Endodermal cell (in vitro differentiated cells): ENCODE results near the gene CTDSP2. TPM values are rescaled to one million over a fixed set of nuclear protein-coding genes. Genes with fewer than 3 reads are reported as not detected.

Experiments used
- DNase-seq: peaks from one replicate; pipeline ENCODE4 v3.0.0-alpha.2; 2017
- H3K27ac ChIP-seq: 2 replicates; pipeline ENCODE4 v1.5.1; 2013; ENCODE audit warnings: mild to moderate bottlenecking, low read depth, low read length, moderate library complexity
- H3K27me3 ChIP-seq: 2 replicates; pipeline ENCODE4 v1.6.1; 2013; ENCODE audit warnings: mild to moderate bottlenecking, low read length, moderate library complexity; ENCODE audit not compliant: insufficient read depth, control insufficient read depth, poor library complexity, severe bottlenecking
- H3K36me3 ChIP-seq: 2 replicates; pipeline ENCODE4 v1.7.0; 2013; ENCODE audit warnings: mild to moderate bottlenecking, low read length, moderate library complexity; ENCODE audit not compliant: control insufficient read depth, insufficient read depth
- H3K4me1 ChIP-seq: one replicate; pipeline ENCODE4 v1.7.0; 2013; ENCODE audit warnings: low read length; ENCODE audit not compliant: control insufficient read depth, insufficient read depth
- H3K4me3 ChIP-seq: 2 replicates; pipeline ENCODE4 v1.5.1; 2013; ENCODE audit warnings: mild to moderate bottlenecking, low read length, moderate library complexity
- H3K9ac ChIP-seq: 2 replicates; pipeline ENCODE4 v1.6.1; 2013; ENCODE audit warnings: mild to moderate bottlenecking, low read length, moderate library complexity; ENCODE audit not compliant: poor library complexity, severe bottlenecking; ENCODE audit errors: extremely low read depth
- H3K9me3 ChIP-seq: 2 replicates; pipeline ENCODE4 v1.6.1; 2013; ENCODE audit warnings: mild to moderate bottlenecking, low read length, moderate library complexity; ENCODE audit not compliant: control insufficient read depth
- H3K27ac Mint-ChIP-seq: 2 replicates; pipeline ENCODE4 v1.8.0; 2020; ENCODE audit warnings: mixed read lengths
- H3K27me3 Mint-ChIP-seq: 2 replicates; pipeline ENCODE4 v1.8.0; 2021; ENCODE audit warnings: mild to moderate bottlenecking, mixed read lengths; ENCODE audit not compliant: insufficient read depth
- H3K36me3 Mint-ChIP-seq: 2 replicates; pipeline ENCODE4 v1.8.0; 2020; ENCODE audit warnings: low read depth, mixed read lengths
- H3K4me1 Mint-ChIP-seq: 2 replicates; pipeline ENCODE4 v1.8.0; 2020; ENCODE audit warnings: mixed read lengths
- H3K4me3 Mint-ChIP-seq: 2 replicates; pipeline ENCODE4 v1.8.0; 2020; ENCODE audit warnings: mild to moderate bottlenecking, moderate library complexity, mixed read lengths
- H3K9me3 Mint-ChIP-seq: 2 replicates; pipeline ENCODE4 v1.8.0; 2020; ENCODE audit warnings: mild to moderate bottlenecking, mixed read lengths
- WGBS, 2 experiments: methylation state at CpG; one replicate each; pipeline versions ENCODE4 v1.1.5 to v1.1.7; 2013; ENCODE audit warnings: missing lambda C conversion rate in 2 of 2, mixed read lengths in 1 of 2; ENCODE audit not compliant: insufficient coverage in 1 of 2, insufficient read length in 1 of 2; 5-methylcytosine and 5-hydroxymethylcytosine counted together
- total RNA-seq, 2 donors: library from RNA; stranded (reverse); fragmentation: NEBNext Ultra II Directional in 1 of 2; extraction: Animal tissue kit (Norgen Biotek cat#: 25700) in 1 of 2; gene quantifications; 2 replicates in 1 of 2; 3 replicates in 1 of 2; pipeline ENCODE4 v1.2.1, GENCODE V29; 2021
- TF ChIP-seq, protein P1 (sequence below): fragments of 200-600 bp; sonication (generic); conservative IDR thresholded peaks from 2 replicates; pipeline ENCODE4 v1.5.0; 2021; ENCODE audit warnings: antibody characterized with exemption, mild to moderate bottlenecking

Gene CTDSP2
- total RNA-seq, 2 donors from 2014 or later: 137 to 148 TPM

DNA sequence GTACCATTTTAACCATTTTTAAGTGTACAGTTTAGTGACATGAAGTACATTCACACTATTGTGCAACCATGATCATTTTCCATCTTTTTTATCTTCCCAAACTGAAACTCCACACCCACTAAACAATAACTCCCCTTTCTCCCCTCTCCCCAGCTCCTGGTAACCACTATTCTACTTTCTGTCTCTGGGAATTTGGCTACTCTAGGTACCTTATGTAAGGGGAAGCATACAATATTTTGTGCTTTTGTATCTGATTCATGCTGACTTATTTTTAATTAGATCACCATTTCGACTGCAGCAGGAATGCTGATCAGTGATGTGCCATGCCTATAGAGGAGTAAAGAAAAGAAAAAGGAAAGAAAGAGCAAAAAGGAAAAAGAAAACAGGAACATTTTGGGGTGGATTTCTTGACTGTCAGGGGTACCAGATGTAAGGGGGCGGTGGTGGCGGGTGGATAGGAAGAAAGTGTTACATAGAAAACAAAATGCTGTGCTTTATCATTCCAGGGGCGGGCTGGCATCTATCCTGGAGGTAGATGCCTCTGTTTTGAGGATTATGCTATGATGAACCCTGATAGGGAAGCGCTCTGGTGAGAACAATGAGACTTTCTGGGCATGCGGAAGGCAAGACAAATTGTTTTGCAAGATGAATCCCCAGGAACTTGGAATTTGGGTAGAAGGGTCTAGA, 45.2 kb upstream of the CTDSP2 start:
- peaks cover 11% of the 10 kb centered on the region for H3K4me1 ChIP-seq

DNA sequence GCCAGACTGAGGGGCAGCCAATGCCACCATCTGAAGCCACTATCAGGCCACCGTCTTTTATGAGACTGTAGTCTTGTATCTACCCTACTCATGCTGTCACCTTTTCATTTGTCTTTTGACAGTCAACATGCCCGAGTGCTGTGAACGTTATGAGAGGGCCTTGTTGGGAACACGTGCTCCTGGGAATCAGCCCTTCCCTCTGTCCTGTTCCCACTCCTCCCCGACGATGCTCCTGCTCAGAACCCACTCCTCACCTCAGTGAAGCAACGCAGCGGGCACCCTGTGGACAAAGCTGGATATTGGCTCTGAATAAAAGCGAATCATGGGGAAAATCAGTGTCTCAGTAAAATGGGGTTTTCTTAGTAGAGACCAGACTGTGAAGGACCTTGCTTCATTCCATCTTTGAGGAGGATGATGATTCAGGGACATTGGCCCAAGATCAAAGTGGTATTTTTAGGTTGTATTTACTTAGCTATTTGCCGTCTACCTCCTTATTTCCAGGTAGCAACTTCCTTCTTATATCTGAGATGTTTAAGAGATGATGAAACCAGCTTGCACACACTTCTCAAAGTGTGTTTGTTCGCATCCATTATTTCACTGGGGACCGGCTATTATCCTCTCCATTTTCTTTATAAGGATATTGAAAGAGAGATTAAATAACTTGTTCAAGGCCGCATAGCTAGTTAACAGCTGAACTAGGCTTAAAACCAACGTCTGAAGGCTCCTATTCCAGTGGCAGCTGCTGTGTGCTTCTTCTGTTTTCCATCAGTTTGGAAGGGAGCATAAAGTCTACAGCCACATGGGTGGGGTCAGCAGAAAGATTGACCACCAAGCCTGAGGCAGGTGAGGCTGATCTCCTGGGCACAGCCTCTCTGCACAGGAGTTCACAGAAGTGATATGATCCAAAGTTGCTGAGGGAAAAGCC, 43.9 kb upstream of the CTDSP2 start:
- TF ChIP-seq, protein P1, sequence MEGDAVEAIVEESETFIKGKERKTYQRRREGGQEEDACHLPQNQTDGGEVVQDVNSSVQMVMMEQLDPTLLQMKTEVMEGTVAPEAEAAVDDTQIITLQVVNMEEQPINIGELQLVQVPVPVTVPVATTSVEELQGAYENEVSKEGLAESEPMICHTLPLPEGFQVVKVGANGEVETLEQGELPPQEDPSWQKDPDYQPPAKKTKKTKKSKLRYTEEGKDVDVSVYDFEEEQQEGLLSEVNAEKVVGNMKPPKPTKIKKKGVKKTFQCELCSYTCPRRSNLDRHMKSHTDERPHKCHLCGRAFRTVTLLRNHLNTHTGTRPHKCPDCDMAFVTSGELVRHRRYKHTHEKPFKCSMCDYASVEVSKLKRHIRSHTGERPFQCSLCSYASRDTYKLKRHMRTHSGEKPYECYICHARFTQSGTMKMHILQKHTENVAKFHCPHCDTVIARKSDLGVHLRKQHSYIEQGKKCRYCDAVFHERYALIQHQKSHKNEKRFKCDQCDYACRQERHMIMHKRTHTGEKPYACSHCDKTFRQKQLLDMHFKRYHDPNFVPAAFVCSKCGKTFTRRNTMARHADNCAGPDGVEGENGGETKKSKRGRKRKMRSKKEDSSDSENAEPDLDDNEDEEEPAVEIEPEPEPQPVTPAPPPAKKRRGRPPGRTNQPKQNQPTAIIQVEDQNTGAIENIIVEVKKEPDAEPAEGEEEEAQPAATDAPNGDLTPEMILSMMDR: no peak
- Histone ChIP-seq H3K27ac (no peak overlapping the region), H3K27me3 (no peaks in the 10 kb centered on the region), H3K4me1 (peaks cover 6% of the 10 kb centered on the region), H3K36me3 (no peaks in the 10 kb centered on the region), H3K9me3 (peaks cover 5% of the 10 kb centered on the region), H3K9ac (no peak overlapping the region), H3K4me3 (no peak overlapping the region)
- no peak for DNase-seq
- peaks cover 34% of the 10 kb centered on the region for H3K4me1 Mint-ChIP-seq
- H3K27me3 Mint-ChIP-seq: peaks cover 3% of the 10 kb centered on the region
- H3K4me3 Mint-ChIP-seq: no peak overlapping the region
- H3K9me3 Mint-ChIP-seq: peaks cover 2% of the 10 kb centered on the region
- 88 to 94% methylated on average over 5 to 14 of the region's 14 CpGs for WGBS, 2 experiments
- no peaks in the 10 kb centered on the region for H3K36me3 Mint-ChIP-seq
- no peak overlapping the region for H3K27ac Mint-ChIP-seq

More for the DNA sequence above, 45.2 kb upstream of the CTDSP2 start:
- H3K4me3 Mint-ChIP-seq: no peak overlapping the region
- H3K27me3 Mint-ChIP-seq: peaks cover 3% of the 10 kb centered on the region
- Histone ChIP-seq H3K4me3 (no peak overlapping the region), H3K9ac (no peak overlapping the region), H3K27me3 (peaks cover 6% of the 10 kb centered on the region), H3K36me3 (no peaks in the 10 kb centered on the region), H3K9me3 (no peaks in the 10 kb centered on the region), H3K27ac (no peak overlapping the region)
- H3K27ac Mint-ChIP-seq: no peak overlapping the region
- H3K36me3 Mint-ChIP-seq: no peaks in the 10 kb centered on the region
- no peak for DNase-seq
- no peaks in the 10 kb centered on the region for H3K9me3 Mint-ChIP-seq
- WGBS, 2 experiments: 79 to 96% methylated on average over 6 of the region's 6 CpGs
- peaks cover 42% of the 10 kb centered on the region for H3K4me1 Mint-ChIP-seq
- TF ChIP-seq, protein P1: no peak

DNA sequence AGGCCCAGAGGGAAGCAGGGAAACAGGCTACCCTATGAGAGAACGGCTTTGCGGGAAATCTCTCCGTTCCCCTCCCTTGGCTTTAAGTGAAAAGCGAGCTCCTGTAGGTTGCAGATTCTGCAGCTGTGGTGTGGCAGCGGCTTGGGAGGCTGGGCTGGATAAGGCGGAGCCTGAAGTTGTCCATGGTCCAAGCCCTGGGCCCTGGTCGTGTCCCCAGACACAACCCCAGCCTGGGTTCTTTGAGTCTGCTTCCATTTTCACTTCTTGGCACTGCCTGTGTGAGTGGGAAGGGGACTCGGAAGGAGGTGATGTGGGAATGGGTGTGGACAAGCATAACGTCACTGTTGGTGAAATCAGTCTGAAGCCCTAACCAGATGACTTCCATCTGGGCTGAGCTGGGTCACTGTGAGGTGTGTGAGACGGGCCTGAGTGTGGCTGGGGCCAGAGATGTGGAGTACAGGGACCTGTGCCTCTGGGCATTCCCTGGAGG, 43.0 kb upstream of the CTDSP2 start:
- Mint-ChIP-seq H3K4me3 (no peak overlapping the region), H3K4me1 (peaks cover 30% of the 10 kb centered on the region), H3K9me3 (peaks cover 7% of the 10 kb centered on the region), H3K27ac (peak overlapping the region; percentile 20), H3K27me3 (peaks cover 3% of the 10 kb centered on the region), H3K36me3 (no peaks in the 10 kb centered on the region)
- Histone ChIP-seq H3K4me1 (peaks cover 6% of the 10 kb centered on the region), H3K9me3 (peaks cover 10% of the 10 kb centered on the region), H3K9ac (no peak overlapping the region), H3K4me3 (no peak overlapping the region), H3K27ac (no peak overlapping the region), H3K36me3 (no peaks in the 10 kb centered on the region), H3K27me3 (no peaks in the 10 kb centered on the region)
- peak; percentile 71 for DNase-seq
- TF ChIP-seq, protein P1: no peak
- 84 to 90% methylated on average over 2 to 10 of the region's 10 CpGs for WGBS, 2 experiments
